ENCODE measurements around the gene SLC49A3.
"Not testable (repeated sequence)": the region's sequence is repeated elsewhere in the genome, so short reads cannot be mapped to it uniquely, and the experiment has no call there.

The SLC49A3 gene

DNA sequence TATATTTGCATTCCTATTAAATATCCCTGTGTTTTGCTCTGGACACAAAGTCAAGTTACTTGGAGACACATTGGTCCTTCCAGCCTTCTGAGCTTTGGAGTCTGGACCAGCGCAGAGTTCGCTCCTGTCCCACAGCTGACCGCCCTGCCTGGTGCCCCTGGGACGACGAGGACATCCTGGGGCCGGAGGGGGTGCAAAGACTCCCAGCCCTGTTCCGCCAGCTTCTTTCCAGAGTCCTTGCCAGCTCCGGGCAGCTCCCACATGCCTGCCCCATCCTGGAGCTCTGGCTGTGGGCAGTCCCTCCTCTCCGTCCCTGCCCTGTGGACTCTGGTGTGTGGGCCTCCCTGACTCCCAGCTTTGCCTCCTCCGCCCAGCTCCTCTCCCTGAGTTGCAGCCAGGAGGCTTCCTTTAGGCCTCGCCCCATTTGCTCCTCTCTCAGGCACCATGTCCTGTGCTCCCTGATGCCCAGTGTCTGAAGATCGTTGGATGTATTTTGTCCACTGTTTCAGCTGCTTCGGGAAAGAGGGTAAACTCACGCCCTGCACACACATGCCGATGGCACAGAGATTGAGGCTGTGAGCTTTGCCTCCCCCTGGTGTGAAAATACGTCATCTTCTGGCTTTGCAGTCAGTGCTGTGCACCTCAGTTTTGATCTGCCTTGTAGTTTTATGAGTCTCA is 11.8 kb upstream of the SLC49A3 start:
- no peak for DNase-seq

DNA sequence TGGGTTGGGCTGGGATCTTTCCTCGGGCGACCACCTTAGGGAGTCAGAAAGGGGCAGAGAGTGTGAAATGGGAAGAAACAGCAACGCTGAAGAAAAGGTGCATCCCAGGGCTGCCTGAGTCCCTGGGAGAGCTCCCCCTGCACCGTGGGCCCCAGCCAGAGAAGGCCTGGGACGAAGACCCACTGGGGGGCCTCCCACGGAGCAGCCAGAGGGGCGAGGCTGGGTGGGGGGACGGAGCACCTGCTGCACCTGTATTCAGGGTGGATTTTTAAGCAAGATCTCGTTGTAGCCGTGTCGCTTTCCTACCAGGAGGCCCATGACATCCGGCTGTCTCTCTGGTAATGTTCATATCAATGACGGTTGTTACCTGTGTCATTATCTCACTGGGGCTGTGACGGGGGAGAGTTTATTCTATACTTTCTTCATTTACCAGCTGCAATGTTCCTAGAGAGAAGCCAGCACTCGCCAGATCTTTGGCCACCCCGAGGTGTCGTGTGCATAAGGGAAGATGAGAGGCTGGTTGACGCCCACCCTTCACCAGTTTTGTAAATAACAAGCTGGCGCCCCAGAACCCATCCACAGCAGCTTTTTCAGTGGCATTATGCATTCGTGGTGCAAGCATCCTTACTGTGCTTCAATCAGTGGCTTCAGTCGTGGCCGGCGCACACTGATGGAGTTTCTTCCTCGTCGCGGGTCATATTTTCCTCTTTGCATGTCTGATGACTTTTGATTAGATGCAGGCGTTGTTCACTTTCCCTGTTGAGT is 11.0 kb upstream of the SLC49A3 start:
- DNase-seq: no peak

GRCh38 chr4:694341-694940 is 5.5 kb upstream of the SLC49A3 start:
- DNase-seq: not testable (repeated sequence)

DNA sequence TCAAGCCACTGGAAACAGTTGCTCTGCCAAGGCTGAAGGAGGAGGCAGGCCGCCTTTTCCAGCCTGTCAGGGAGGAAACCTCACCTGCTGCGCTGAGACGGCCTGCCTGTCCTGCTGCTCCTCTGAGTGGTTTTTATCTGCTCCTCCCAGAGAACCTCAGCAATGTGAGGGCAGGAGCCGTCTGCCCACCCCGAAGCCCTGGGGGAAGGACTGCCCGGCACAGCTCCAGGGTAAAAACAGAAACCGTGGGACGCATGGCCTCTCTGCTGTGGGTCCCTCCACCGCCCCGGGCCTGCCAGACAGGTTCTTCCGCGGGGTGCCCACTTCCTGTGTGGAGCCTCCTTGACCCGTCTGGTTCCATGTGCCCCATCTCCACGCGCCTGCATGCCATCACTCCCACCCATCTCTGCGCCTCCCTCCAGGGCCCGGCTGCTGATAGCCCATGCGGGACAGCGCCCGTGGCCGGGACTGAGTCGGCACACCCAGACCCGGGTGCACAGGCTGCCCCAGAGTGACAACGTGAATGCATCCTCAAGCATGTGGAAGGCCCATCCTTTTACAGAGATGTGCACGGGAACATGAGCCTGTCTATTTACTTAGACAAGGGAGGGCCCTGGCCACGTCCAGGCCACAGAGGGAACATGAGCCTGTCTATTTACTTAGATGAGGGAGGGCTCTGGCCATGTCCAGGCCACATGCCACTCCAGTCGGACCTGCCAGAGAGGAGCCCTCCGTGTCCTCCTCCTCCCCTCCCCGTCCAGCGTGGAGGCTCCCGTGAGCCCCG is 4.0 kb upstream of the SLC49A3 start:
- DNase-seq: no peak

GRCh38 chr4:689723-690122 is 772 bp upstream of the SLC49A3 start:
- no peak for DNase-seq

DNA sequence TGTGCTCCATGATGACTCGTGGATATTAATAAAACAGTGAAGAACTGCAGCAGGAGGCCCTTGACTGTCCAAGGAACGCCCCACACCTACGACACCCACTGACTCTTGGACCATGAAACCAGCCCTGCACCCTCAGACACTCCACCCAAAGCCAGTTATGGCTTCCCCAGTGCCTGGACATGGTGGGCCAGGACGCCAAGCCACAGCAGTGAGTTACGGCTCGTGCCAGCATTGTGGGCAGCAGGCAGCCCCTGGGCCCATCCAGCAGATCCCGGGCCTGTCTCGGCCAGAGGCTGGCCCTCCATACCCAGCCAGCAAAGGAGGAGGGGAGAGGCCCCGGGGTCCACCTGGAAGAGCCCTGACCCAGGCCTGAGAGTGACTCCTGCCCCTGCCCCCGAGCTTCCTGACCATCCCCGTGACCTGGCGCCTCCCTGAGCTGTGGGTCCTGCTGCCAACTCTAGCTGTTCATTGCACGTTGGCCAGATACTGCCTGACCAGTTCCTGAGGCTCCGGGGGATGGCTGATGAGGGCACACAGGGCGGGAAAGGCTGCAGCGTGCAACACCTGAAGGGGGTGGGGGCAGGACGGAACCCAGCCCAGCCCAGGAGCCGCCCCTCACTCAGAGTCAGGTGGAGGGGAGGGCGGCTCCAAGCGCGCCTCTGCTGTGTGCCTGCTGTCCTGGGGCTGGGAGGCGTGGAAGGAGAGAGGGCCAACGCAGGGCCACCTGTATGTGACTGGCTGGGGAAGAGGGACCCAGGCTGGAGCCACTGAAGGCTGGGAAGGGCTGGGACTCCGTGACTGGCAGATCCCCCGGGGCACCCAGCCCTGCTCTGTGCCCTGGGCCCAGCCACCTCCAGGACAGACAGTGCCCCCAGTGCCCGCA is 739 bp downstream of the SLC49A3 start:
- no peak for DNase-seq

GRCh38 chr4:687048-687970 is 1.6 kb downstream of the SLC49A3 start:
- DNase-seq: no peak

DNA sequence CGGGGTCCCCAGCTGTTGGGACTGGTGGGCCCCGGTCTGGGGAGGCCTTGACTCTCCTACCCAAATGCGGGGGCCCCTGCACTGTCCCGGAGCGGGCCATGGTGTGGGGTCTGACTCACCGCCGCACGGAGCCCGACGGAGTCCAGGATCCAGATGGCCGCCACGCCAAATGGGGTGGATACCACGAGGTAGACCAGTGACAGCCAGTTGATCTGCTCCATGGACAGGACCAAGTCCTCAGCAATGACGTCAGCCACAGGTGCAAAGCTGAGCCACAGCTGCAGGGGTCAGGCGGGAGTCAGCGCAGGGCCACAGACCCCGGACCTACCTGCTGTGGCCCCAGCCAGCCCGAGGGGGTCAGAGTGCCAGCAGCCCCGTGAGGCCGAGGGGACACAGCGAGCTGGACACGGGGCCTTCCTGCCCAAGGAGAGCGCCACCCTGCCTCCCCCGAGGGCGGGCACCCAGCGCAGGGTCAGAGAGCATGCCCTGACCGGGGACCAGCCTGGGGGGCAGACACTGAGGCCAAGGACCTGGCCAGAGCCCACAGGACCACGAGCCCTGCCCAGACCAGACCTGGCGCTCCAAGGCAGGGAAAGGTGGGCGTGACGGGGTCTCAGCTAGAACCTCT is 2.4 kb downstream of the SLC49A3 start:
- DNase-seq: no peak

DNA sequence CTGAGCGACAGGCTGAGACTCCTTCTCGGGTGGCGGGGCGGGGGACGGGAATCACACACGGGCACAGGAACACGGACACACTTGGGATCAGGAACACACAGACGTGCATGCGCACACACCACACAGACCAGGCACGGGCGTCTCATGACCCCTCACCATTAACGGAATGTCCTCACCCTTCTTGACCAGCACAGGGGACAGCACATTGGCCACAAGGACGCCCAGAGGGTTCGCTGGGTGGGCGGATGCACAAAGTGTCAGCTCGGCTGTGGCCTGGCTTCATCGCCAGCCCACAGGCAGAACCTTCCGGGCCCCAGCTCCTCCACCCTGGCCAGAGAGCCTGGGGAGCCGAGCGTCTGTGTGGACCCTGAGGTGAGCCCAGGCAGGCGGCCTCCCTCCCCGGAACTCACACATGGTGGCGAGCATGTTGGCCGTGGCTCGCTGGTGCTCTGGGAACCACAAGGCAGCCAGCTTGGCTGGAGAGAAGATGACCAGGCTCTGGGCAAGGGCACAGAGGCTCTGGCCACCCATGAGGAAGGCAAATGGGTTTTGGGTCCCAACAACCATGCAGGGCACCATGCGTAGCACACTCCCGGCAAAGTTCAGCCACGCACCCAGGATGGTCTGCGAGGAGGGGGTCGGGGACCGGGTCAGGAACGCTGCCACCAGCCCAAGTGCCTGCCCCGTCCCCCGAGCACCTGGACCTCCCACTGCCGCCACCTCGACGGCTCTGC is 3.1 kb downstream of the SLC49A3 start:
- no peak for DNase-seq

GRCh38 chr4:684623-685327 is 4.2 kb downstream of the SLC49A3 start:
- no peak for DNase-seq

- no peak for DNase-seq
These were observed 4.8 kb downstream of the SLC49A3 start for GRCh38 chr4:683982-684622.

GRCh38 chr4:683247-683897 is 5.6 kb downstream of the SLC49A3 start:
- DNase-seq: no peak

- no peak for DNase-seq
These were observed 6.3 kb downstream of the SLC49A3 start for GRCh38 chr4:682490-683172.

DNA sequence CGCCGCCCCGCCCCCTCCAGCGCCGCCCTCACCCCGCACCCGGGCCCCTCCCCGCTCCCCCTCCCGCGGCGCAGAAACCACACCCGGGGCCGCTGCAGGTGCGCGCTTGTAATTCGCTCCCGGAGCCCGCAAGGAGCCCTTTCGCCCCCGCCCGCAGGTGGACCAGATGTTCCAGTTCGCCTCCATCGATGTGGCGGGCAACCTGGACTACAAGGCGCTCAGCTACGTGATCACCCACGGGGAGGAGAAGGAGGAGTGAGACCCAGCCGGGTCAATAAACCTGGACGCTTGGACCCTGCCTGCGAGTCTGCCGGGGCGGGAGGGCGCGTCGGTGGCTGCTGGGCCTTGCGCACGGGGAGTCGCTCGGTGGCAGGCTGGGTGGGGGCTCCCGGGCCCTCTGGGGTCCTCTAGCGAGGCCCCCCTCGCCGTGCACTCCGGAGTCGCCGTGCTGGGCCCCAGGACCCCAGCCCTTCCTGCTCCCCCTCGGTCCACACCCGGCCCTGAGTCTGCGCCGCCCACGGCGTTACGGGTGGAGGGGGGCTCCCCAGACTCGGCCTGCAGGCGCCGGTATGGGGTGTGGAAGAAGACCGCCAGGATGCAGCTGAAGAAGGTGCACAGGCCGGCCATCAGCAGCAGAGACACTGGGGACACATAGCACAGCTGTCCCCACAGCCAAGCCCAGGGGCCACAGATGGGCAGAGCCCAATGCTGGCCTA is 7.1 kb downstream of the SLC49A3 start:
- no peak for DNase-seq

- no peak for DNase-seq
These were observed 7.9 kb downstream of the SLC49A3 start for GRCh38 chr4:680928-681645.

DNA sequence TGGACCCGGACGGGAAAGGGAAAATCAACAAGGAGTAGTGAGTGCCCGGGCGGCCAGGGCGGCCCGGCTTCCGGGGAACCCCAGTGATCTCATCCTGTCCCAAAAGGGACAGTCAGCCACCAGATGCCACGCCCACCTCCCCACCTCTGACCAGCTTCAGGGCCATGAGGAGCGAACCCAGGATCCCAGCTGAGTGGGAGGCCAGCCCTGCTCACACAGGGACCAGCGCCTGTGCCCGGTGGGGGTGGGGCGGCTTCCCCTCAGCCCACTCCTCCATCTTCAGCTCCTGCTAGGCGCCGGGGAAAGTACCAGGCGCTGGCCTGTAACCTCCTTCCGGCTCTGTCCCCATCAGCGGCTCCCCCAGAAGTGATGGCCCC is 8.4 kb downstream of the SLC49A3 start:
- DNase-seq: no peak

All from NCI-H1417 treated with DMSO at 0.1 percent for 48 hours (cell line).